PC-3 (cell line): ENCODE measurements around the gene FSTL4.

Experiments
- EZH2 ChIP-seq: fragments of 300-600 bp; sonication (generic); IDR thresholded peaks from one replicate; pipeline ENCODE4 v1.6.1; 2017; ENCODE audit warnings: antibody characterized with exemption, mild to moderate bottlenecking, low read length; ENCODE audit not compliant: unreplicated experiment
- EZH2phosphoT487 ChIP-seq: fragments of 300-600 bp; sonication (generic); IDR thresholded peaks from 2 replicates; pipeline ENCODE4 v1.6.1; 2018; ENCODE audit warnings: mild to moderate bottlenecking, antibody characterized with exemption, low read length, borderline replicate concordance
- TF ChIP-seq, protein P1 (sequence below): fragments of 300-600 bp; sonication (generic); conservative IDR thresholded peaks from 2 replicates; pipeline ENCODE4 v1.5.1; 2017; ENCODE audit warnings: antibody characterized with exemption, low read depth, mild to moderate bottlenecking, low read length

DNA sequence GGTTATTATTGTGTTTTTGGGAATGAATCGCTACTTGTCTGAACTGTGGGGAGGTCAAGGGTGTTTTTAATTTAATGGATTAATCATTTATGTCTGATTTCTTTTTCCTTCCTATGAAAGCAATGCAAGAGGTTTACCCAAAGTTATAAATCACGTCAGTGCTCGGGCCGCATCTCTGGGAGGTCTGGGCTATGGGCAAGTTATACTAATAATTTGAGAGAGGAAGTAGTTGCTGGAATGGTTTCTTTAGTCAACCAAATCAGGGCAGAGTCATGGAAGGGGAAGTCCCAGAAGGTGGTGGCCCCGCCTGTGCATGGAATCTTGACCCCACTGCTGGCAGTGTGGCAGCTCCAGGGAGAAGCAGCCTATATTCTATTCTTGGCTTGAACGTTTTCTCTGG lies 380.3 kb downstream of the FSTL4 start:
- TF ChIP-seq, protein P1, sequence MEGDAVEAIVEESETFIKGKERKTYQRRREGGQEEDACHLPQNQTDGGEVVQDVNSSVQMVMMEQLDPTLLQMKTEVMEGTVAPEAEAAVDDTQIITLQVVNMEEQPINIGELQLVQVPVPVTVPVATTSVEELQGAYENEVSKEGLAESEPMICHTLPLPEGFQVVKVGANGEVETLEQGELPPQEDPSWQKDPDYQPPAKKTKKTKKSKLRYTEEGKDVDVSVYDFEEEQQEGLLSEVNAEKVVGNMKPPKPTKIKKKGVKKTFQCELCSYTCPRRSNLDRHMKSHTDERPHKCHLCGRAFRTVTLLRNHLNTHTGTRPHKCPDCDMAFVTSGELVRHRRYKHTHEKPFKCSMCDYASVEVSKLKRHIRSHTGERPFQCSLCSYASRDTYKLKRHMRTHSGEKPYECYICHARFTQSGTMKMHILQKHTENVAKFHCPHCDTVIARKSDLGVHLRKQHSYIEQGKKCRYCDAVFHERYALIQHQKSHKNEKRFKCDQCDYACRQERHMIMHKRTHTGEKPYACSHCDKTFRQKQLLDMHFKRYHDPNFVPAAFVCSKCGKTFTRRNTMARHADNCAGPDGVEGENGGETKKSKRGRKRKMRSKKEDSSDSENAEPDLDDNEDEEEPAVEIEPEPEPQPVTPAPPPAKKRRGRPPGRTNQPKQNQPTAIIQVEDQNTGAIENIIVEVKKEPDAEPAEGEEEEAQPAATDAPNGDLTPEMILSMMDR: no peak
- TF ChIP-seq EZH2 (no peak), EZH2phosphoT487 (no peak)
